Fibroblast of gingiva (primary cell): ENCODE measurements around the gene PWWP2B.
A peak's percentile ranks its signal among the peaks of the same experiment; 100 is the strongest.
"Not testable (repeated sequence)": the region's sequence is repeated elsewhere in the genome, so short reads cannot be mapped to it uniquely, and the experiment has no call there.

Experiments used
- DNase-seq: peaks from one replicate; pipeline ENCODE4 v3.0.0-alpha.2; 2011; ENCODE audit warnings: low read depth

Gene PWWP2B

GRCh38 chr10:132433671-132434340 lies 36.8 kb downstream of the PWWP2B start:
- DNase-seq, result no peak

DNA sequence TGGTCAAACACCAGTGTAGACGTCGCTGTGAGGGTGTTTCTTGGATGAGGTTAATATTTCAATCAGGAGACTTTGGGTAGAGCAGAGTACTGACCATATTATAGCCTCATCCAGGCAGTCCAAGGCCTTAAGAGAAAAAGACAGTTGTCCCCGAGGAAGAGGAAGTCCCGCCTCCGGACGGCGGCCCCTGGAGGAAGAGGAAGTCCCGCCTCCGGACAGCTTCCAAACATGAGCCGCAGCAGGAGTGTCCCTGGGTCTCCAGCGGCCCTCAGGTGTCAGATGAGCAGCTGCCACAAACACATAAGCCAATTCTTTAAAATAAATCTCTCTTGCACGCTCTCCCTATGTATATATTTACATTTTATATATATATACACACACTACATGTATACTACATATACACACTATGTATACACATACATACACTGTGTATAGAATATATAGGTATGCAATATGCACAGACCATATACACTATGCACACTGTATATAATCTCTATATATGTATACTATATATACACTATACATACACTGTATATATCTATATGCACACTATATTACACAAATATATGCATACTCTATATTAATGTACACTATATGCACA lies 37.5 kb downstream of the PWWP2B start:
- DNase-seq, result no peak

GRCh38 chr10:132435320-132435719 lies 38.3 kb downstream of the PWWP2B start:
- not testable (repeated sequence) for DNase-seq

GRCh38 chr10:132436096-132436495 lies 39.1 kb downstream of the PWWP2B start:
- DNase-seq, result not testable (repeated sequence)

DNA sequence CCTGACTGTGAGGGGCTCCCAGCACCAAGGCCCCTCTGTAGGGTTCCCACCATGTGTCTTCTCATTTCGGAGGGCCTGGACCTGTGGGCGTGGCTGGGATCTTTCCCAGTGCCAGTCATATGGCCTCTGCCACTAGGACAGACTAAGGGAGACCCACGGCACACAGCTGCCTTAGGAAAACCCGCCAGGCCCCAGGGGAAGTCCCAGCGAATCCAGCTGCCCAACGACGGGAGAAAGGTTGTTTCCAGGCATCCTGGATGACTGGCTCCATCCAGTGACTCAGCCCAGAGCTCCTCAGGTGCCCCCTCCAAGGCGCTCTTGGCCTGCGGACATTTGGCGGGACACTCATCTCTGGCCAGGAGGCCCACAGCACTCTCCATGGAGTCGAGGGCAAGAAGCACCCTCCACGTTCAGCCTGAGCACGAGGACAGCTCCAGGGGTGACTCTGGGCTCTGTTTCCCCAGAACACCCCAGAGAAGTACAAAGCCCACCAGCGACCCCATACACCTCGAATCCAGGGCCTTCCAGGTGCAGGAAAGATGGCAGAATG lies 39.9 kb downstream of the PWWP2B start:
- DNase-seq, result no peak

DNA sequence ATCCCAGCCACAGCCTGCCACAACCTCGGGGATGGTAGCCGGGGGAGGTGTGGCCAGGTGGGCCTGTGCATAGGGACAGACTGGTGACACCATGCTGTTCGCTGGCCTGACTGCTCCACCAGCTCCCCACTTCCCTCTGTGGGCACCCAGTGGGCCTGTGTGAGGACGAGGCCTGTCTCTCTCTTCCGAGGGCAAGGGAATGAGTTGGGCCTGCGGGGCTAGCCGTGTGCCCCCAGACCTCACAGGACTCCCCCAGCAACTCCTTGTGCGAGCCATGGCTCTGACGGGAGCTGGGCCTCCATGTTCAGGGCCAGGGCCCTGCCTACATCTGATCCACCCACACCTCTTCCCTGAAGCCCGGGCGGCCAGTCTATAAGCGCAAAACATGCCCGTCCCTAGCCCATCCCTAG lies 40.5 kb downstream of the PWWP2B start:
- DNase-seq, result no peak

DNA sequence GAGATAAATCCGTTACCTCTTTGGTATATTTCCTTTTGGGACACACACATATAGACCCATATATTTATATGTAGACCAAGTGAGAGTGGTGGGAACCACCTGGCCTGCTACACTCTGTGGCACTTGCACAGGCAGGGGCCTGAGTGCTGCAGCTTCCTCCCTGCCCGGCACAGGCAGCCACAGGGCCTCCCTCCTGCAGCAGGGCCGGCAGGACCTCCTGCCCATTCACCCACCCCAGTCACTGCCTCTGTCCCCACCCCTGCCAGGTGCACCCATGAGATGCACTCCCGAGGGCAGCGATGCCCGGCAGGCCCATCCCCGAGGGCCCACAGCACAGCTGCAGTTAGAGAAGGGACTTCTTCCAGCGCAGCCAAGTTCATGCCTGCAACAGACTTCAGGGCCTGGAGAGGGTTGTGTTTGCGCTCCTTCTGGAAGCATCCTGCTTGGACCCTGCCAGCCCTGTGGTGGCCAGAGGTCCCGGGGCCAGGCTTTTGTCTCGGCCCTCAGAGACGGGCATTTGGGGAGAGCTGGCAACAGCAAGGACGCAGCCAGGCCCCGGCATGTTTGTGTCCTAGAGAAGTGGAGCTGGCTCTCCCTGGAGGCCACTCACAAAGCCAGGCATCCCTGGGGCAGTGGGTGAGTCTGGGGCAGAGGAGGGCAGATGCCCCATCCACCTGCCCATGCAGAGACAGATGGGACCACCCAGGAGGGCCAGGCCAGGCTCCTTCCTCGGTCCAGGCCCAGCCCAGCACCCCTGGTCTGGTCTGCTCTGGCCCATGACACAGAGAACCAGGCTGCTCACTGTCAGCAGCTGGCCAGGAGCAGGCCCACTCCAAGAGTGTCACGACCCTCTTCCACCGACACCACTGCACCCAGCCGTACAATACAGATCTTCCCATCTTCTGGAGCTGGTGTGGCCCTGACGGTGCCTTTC lies 41.4 kb downstream of the PWWP2B start:
- no peak for DNase-seq

- no peak for DNase-seq
These were observed 42.0 kb downstream of the PWWP2B start for GRCh38 chr10:132439025-132439388.

DNA sequence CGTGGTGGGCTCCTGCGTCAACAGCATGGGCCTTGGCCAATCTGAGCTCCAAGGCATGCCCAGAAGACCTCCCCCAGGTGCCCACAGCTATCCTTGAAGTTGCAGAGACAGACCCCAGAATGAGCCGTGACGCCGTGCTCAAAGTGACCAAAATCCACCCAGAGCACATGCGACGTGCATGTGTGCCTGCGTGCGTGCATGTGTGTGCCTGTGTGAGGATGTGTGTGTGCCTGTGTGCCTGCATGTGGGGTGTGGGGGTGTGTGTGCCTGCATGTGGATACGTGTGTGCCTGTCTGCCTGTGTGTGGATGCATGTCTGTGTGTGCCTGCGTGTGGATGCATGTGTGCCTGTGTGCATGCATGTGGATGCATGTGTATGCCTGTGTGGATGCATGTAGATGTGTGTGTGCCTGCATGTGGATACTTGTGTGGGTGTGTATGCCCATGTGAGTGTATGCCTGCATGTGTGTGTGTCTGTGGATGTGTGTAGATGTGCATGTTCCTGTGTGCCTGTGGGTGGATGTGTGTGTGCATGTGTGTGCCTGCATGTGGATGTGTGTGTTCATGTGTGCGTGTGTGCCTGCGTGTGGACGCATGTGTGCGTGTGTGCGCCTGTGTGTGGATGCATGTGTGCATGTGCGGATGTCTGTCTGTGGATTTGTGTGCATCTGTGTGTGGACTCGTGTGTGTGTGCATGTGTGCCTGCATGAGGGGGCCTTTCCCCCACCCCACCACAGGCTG lies 42.6 kb downstream of the PWWP2B start:
- DNase-seq, result no peak

- DNase-seq, result no peak
These were observed 44.0 kb downstream of the PWWP2B start for GRCh38 chr10:132440791-132441565.

DNA sequence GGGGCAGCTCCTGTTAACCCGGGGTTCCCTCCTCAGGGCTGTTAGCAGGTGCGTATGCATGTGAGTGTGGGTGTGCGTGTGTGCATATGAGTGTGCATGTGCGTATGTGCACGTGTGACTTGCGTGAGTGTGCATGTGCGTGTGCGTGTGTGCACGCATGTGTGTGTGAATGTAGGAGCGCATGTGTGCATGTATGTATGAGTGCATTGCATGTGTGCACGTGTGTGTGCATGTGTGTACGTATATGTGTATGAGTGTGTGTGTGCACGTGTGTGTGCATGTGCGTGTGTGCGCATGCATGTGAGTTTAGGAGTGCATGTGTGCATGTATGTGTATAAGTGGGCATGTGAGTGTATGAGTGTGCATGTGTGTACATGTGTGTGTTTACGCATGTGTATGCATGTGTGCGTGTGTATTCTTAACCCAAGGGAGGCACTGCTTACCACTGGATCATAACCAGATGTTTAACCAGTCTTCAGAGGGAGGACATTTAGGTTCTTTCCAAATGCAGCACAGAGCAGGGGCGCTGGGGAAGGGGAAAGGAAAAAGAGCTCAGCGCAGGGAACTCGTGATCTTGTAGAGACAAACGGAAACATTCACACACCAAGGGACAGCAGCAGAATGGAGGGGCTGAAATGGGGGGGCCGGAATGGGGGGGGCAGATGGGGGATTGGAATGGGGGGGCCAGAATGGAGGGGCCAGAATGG lies 45.0 kb downstream of the PWWP2B start:
- DNase-seq, result no peak

- no peak for DNase-seq
These were observed 45.6 kb downstream of the PWWP2B start for GRCh38 chr10:132442636-132443035.

- DNase-seq, result no peak
These were observed 46.6 kb downstream of the PWWP2B start for GRCh38 chr10:132443605-132443982.

GRCh38 chr10:132443983-132444876 lies 47.2 kb downstream of the PWWP2B start:
- no peak for DNase-seq

DNA sequence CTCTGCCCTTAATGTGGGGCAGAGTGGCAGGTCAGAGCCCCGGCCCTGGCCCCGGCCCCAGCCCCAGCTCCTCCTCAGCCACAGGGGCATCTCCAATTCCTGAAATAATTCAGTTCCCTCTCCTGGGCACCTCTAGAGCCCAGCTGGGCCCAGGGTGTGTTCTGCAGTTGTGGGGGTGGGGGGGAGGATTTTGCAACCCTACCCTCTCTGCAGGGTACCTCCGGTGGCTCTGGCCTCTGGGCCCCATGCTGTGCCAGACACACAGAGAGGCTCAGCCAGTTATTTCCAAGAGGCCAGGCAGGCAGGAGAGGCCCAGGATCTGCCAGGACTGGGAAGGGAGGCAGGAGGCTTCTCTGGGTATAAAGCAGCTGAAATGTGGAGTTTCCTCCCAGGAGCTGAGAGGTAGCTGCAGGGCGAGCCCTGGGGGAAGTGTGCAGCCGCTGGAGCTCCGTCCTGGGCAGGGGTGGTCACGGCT lies 47.9 kb downstream of the PWWP2B start:
- DNase-seq, result no peak

DNA sequence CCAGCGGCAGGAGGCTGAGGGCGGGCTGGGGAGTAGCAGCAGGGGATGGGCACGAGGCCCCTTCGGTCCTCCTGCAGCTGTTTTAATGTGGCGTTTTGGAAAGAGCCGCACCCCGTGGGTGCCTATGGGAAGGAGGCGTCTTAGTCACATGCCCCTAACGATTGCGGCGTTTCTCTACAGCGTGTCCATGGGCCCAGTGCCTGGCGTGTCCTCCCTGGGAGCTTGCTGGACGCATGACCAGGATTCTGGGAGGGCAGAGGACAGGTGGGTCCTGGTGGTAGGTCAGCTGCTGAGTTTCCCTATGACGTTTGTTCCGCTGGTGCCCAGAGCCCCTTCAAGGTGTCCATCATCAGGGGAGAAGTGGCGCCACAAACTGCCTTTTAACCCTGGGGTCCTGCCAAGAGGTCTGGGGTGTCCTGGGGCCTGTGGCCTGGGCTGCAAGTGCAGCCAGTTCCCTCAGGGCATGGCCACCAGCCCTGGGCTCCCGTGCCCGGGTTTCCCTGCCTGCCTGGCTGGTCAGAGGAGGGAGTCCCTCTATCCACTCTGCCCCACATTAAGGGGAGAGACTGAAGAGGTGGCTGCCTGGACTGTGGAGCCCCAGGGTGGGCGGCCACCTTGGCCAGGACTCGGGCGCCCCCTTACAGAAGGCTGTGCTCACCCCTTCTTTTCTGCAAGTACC lies 48.7 kb downstream of the PWWP2B start:
- DNase-seq, result no peak

- no peak for DNase-seq
These were observed 49.2 kb downstream of the PWWP2B start for GRCh38 chr10:132446195-132446581.

- peak; percentile 25 for DNase-seq
These were observed 49.9 kb downstream of the PWWP2B start for GRCh38 chr10:132446661-132447445.
